DMS153 treated with DMSO at 0.1 percent for 48 hours (cell line): ENCODE measurements around the gene NCKAP5.

ENCODE experiments used
- DNase-seq: peaks from one replicate; lab custom pipeline; 2025; ENCODE audit not compliant: unreplicated experiment; lab: John Stamatoyannopoulos, UW

NCKAP5 gene

GRCh38 chr2:133122529-133122928, 445.7 kb downstream of the NCKAP5 start:
- no peak for DNase-seq

GRCh38 chr2:133120310-133120709, 448.0 kb downstream of the NCKAP5 start:
- no peak for DNase-seq

GRCh38 chr2:133110201-133110600, 458.1 kb downstream of the NCKAP5 start:
- DNase-seq = no peak

- no peak for DNase-seq
Measured at GRCh38 chr2:133109772-133110171, 458.5 kb downstream of the NCKAP5 start.

GRCh38 chr2:133107058-133107815, 461.0 kb downstream of the NCKAP5 start:
- no peak for DNase-seq

GRCh38 chr2:133104871-133105270, 463.4 kb downstream of the NCKAP5 start:
- DNase-seq = no peak

- DNase-seq = no peak
Measured at GRCh38 chr2:133098787-133099186, 469.5 kb downstream of the NCKAP5 start.

- no peak for DNase-seq
Measured at GRCh38 chr2:133097666-133098065, 470.6 kb downstream of the NCKAP5 start.

- DNase-seq = no peak
Measured at GRCh38 chr2:133092571-133092970, 475.7 kb downstream of the NCKAP5 start.

- no peak for DNase-seq
Measured at GRCh38 chr2:133090358-133090757, 477.9 kb downstream of the NCKAP5 start.

GRCh38 chr2:133086176-133086575, 482.1 kb downstream of the NCKAP5 start:
- no peak for DNase-seq

GRCh38 chr2:133085646-133086045, 482.6 kb downstream of the NCKAP5 start:
- DNase-seq = no peak

- DNase-seq = no peak
Measured at GRCh38 chr2:133082034-133082433, 486.2 kb downstream of the NCKAP5 start.

- DNase-seq = no peak
Measured at GRCh38 chr2:133080822-133081221, 487.4 kb downstream of the NCKAP5 start.

- no peak for DNase-seq
Measured at GRCh38 chr2:133078667-133079411, 489.4 kb downstream of the NCKAP5 start.

- no peak for DNase-seq
Measured at GRCh38 chr2:133077269-133077822, 490.9 kb downstream of the NCKAP5 start.

GRCh38 chr2:133072837-133073694, 495.2 kb downstream of the NCKAP5 start:
- DNase-seq = no peak

GRCh38 chr2:133063775-133064174, 504.5 kb downstream of the NCKAP5 start:
- DNase-seq = no peak

GRCh38 chr2:133062931-133063665, 505.2 kb downstream of the NCKAP5 start:
- DNase-seq = no peak

GRCh38 chr2:133061874-133062593, 506.2 kb downstream of the NCKAP5 start:
- DNase-seq = no peak
